Osteocyte (in vitro differentiated cells): ENCODE results near the gene AFF1. TPM values are rescaled to one million over a fixed set of nuclear protein-coding genes. Genes with fewer than 3 reads are reported as not detected.

ENCODE experiments used
- DNase-seq: peaks from one replicate; pipeline ENCODE4 v3.0.0; 2021; ENCODE audit warnings: mixed read lengths; ENCODE audit not compliant: unreplicated experiment; ENCODE audit errors: extremely low spot score
- H3K27ac Mint-ChIP-seq: one replicate; pipeline ENCODE4 v1.8.0; 2021; ENCODE audit warnings: mild to moderate bottlenecking, mixed read lengths; ENCODE audit not compliant: unreplicated experiment
- H3K27me3 Mint-ChIP-seq: one replicate; pipeline ENCODE4 v1.8.0; 2021; ENCODE audit warnings: mixed read lengths; ENCODE audit not compliant: unreplicated experiment
- H3K36me3 Mint-ChIP-seq: one replicate; pipeline ENCODE4 v1.8.0; 2021; ENCODE audit warnings: mixed read lengths; ENCODE audit not compliant: unreplicated experiment
- H3K4me1 Mint-ChIP-seq: one replicate; pipeline ENCODE4 v1.8.0; 2021; ENCODE audit warnings: mixed read lengths; ENCODE audit not compliant: unreplicated experiment
- H3K4me3 Mint-ChIP-seq: one replicate; pipeline ENCODE4 v1.8.0; 2021; ENCODE audit warnings: mild to moderate bottlenecking, moderate library complexity, mixed read lengths; ENCODE audit not compliant: unreplicated experiment
- H3K9me3 Mint-ChIP-seq: one replicate; pipeline ENCODE4 v1.8.0; 2021; ENCODE audit warnings: mixed read lengths; ENCODE audit not compliant: unreplicated experiment
- CTCF ChIP-seq: fragments of 200-600 bp; sonication (generic); IDR thresholded peaks from 2 replicates; pipeline ENCODE4 v1.5.0; 2021; ENCODE audit warnings: antibody characterized with exemption, mild to moderate bottlenecking, moderate library complexity
- total RNA-seq: library from RNA; stranded (reverse); gene quantifications from 2 replicates; pipeline ENCODE4 v1.2.1, GENCODE V29; 2021

The AFF1 gene
- total RNA-seq, 1 donor from 2014 or later: 39.3 TPM

- H3K36me3 Mint-ChIP-seq: peaks cover 11% of the 10 kb centered on the region
- H3K27me3 Mint-ChIP-seq: no peaks in the 10 kb centered on the region
- peaks cover 14% of the 10 kb centered on the region for H3K4me1 Mint-ChIP-seq
- no peak overlapping the region for H3K4me3 Mint-ChIP-seq
- no peak for DNase-seq
- no peak overlapping the region for H3K27ac Mint-ChIP-seq
- H3K9me3 Mint-ChIP-seq: no peaks in the 10 kb centered on the region
- TF ChIP-seq CTCF: no peak
Measured at GRCh38 chr4:87088186-87088585, 153.4 kb downstream of the AFF1 start.

DNA sequence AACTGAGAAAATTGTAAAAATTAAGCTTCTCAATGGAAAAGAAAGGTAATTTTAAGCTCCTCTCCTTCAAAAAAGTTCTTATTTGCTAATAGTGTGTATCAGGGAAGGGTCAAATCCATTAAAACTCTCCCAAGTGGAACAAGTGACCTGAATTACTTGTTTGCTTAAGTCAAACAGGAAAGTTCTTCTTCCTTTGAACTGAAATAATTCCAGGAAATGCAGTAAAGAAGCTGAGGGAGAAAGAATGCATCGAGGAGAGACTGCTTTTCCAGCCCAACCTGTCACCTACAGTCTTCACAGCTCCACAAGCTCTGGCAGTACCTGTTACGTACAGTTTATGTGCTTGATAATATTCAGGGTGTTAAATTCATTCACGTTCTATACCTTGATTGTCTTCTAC is 154.6 kb downstream of the AFF1 start:
- Mint-ChIP-seq H3K36me3 (peaks cover 11% of the 10 kb centered on the region), H3K27me3 (no peaks in the 10 kb centered on the region), H3K4me3 (no peak overlapping the region)

DNA sequence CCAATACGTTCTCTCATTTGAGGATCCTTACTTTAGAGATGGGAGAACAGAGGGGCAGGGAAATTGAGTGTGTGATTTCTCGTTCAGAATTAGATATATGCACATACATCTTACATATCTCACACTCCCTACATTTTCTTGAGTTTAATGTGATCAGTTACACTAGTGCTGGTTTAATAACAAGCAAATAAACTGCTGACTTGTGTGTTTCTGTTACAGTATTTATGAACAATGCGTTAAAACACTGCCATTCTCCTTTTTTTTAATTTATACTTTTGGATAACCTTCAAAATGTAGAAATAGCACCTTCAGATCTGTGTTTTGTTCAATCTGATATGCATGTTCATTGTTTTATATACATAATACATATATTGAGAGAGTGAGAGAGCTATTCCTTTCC is 155.5 kb downstream of the AFF1 start:
- no peak for TF ChIP-seq CTCF
- H3K9me3 Mint-ChIP-seq: no peaks in the 10 kb centered on the region
- no peak overlapping the region for H3K4me3 Mint-ChIP-seq
- H3K36me3 Mint-ChIP-seq: peaks cover 4% of the 10 kb centered on the region
- peaks cover 17% of the 10 kb centered on the region for H3K4me1 Mint-ChIP-seq
- H3K27me3 Mint-ChIP-seq: no peaks in the 10 kb centered on the region
- no peak overlapping the region for H3K27ac Mint-ChIP-seq
- no peak for DNase-seq

More for the DNA sequence above, 154.6 kb downstream of the AFF1 start:
- Mint-ChIP-seq H3K4me1 (peaks cover 17% of the 10 kb centered on the region), H3K27ac (no peak overlapping the region), H3K9me3 (no peaks in the 10 kb centered on the region)
- no peak for TF ChIP-seq CTCF
- no peak for DNase-seq

GRCh38 chr4:87092389-87093141 is 157.8 kb downstream of the AFF1 start:
- Mint-ChIP-seq H3K4me3 (no peak overlapping the region), H3K36me3 (peaks cover 11% of the 10 kb centered on the region)

More at GRCh38 chr4:87092389-87093141, 157.8 kb downstream of the AFF1 start:
- peak overlapping the region; percentile 27 for H3K27ac Mint-ChIP-seq
- no peak for TF ChIP-seq CTCF
- H3K4me1 Mint-ChIP-seq: peaks cover 11% of the 10 kb centered on the region
- no peak for DNase-seq
- no peaks in the 10 kb centered on the region for H3K27me3 Mint-ChIP-seq
- no peaks in the 10 kb centered on the region for H3K9me3 Mint-ChIP-seq
